GM19438 (cell line): Measurements from ENCODE around the gene ECE2.
"Not testable (repeated sequence)": the region's sequence is repeated elsewhere in the genome, so short reads cannot be mapped to it uniquely, and the experiment has no call there.

Experiments
- ATAC-seq: cut with Tn5 transposase; IDR thresholded peaks from one replicate; pipeline ENCODE4 v1.9.1; 2021; ENCODE audit warnings: low read depth; ENCODE audit not compliant: unreplicated experiment

The ECE2 gene

GRCh38 chr3:184334470-184335158, 58.8 kb downstream of the ECE2 start:
- no peak for ATAC-seq

- ATAC-seq = no peak
Measured at GRCh38 chr3:184335291-184335660, 59.5 kb downstream of the ECE2 start.

GRCh38 chr3:184335661-184336546, 60.1 kb downstream of the ECE2 start:
- peak; percentile 66 for ATAC-seq

- ATAC-seq = no peak
Measured at GRCh38 chr3:184336547-184337398, 61.0 kb downstream of the ECE2 start.

- ATAC-seq = no peak
Measured at GRCh38 chr3:184337399-184337714, 61.5 kb downstream of the ECE2 start, which contains the start of gene FAM131A. TSS of gene FAM131A (plus strand) at chr3:184337600. CDS start at chr3:184337631, 31 bp downstream.

- no peak for ATAC-seq
Measured at GRCh38 chr3:184337981-184338380, 62.2 kb downstream of the ECE2 start.

- ATAC-seq = no peak
Measured at GRCh38 chr3:184338511-184338945, 62.7 kb downstream of the ECE2 start.

- no peak for ATAC-seq
Measured at GRCh38 chr3:184339001-184339400, 63.2 kb downstream of the ECE2 start.

- ATAC-seq = not testable (repeated sequence)
Measured at GRCh38 chr3:184339451-184340135, 63.8 kb downstream of the ECE2 start.

GRCh38 chr3:184341925-184342324, 66.1 kb downstream of the ECE2 start:
- no peak for ATAC-seq
